Measurements from ENCODE around the gene TBC1D14. TPM values are rescaled to one million over a fixed set of nuclear protein-coding genes. Genes with fewer than 3 reads are reported as not detected.

Gene TBC1D14
- total and polyA plus RNA-seq, 2 of the 4 experiments (the other 2 are of a cell fraction) = 31.7 to 40.7 TPM

GRCh38 chr4:6940744-6941137 is 31.1 kb downstream of the TBC1D14 start:
- peak overlapping the region; percentile 44; the same call in 1 of the 2 replicates for H3K23ac ChIP-seq (ENCODE audit: low read depth, low read length)
- H4K91ac ChIP-seq (ENCODE audit: insufficient read depth, low read depth, low read length) = peak overlapping the region; percentile 60; the same call in 1 of the 2 replicates
- in situ Hi-C loops (cut with MboI; ENCODE audit: low sequenced_read_pairs) = no loop called here
- 94% methylated on average over 5 of the region's 11 CpGs; no CpG with 5 or more reads in 1 of the 2 experiments for WGBS, 2 experiments (ENCODE audit: extremely low coverage in 2 of 2, insufficient read length in 1 of 2)
- no peaks in the 10 kb centered on the region for H3K9me3 ChIP-seq (ENCODE audit: control insufficient read depth, insufficient read depth, low read length)
- H4K8ac ChIP-seq (ENCODE audit: low read depth in 2 of 2, low read length in 2 of 2) = peak overlapping the region in 1 of 2 experiments; percentile 72; a peak in 2 of 4 replicates
- peak overlapping the region; percentile 47; the same call in 1 of the 2 replicates for H3K27ac ChIP-seq (ENCODE audit: insufficient read depth, low read length)
- H2BK20ac ChIP-seq (ENCODE audit: low read depth, low read length) = peak overlapping the region; percentile 97
- peak overlapping the region; percentile 63 for H3K18ac ChIP-seq (ENCODE audit: low read depth, low read length)
- dilution Hi-C loops (cut with HindIII; ENCODE audit: low sequenced_read_pairs, unreplicated experiment) = no loop called here
- intact Hi-C loops (cut with micrococcal nuclease) = no loop called here
- no peaks in the 10 kb centered on the region for H3K27me3 ChIP-seq (ENCODE audit: control insufficient read depth, insufficient read depth, low read length)
- H3K79me1 ChIP-seq (ENCODE audit: low read depth in 1 of 2, low read length in 2 of 2) = peaks cover 22 to 57% of the 10 kb centered on the region in 2 experiments; a peak in 3 of 4 replicates
- TF ChIP-seq, protein P1, sequence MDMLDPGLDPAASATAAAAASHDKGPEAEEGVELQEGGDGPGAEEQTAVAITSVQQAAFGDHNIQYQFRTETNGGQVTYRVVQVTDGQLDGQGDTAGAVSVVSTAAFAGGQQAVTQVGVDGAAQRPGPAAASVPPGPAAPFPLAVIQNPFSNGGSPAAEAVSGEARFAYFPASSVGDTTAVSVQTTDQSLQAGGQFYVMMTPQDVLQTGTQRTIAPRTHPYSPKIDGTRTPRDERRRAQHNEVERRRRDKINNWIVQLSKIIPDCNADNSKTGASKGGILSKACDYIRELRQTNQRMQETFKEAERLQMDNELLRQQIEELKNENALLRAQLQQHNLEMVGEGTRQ (IDR thresholded peaks at IDR 0.05; ENCODE audit: low read depth, low read length) = no peak
- TF ChIP-seq SMC3 (IDR thresholded peaks at IDR 0.05; ENCODE audit: low read depth, low read length) = no peak
- TF ChIP-seq MAZ (IDR thresholded peaks at IDR 0.05; ENCODE audit: borderline replicate concordance, low read depth, low read length) = no peak
- TF ChIP-seq ELK1 (IDR thresholded peaks at IDR 0.05; ENCODE audit: borderline replicate concordance, low read depth, low read length) = no peak
- TF ChIP-seq CHD1 (IDR thresholded peaks at IDR 0.05; ENCODE audit: low read depth, low read length) = no peak
- no peak for TF ChIP-seq CEBPB (IDR thresholded peaks at IDR 0.05; ENCODE audit: low read depth, low read length)
- no peak for TF ChIP-seq NFE2L2 (IDR thresholded peaks at IDR 0.05; ENCODE audit: low read depth, low read length)
- no peak for TF ChIP-seq POLR2A (IDR thresholded peaks at IDR 0.05; ENCODE audit: low read depth, low read length)
- no peak for TF ChIP-seq FOS (IDR thresholded peaks at IDR 0.05; ENCODE audit: low read depth, low read length)
- no peak for TF ChIP-seq BHLHE40 (IDR thresholded peaks at IDR 0.05; ENCODE audit: low read depth, low read length)
- no peak for TF ChIP-seq RCOR1 (IDR thresholded peaks at IDR 0.05; ENCODE audit: insufficient replicate concordance, low read length)
- TF ChIP-seq RFX5 (IDR thresholded peaks at IDR 0.05; ENCODE audit: low read depth, low read length) = no peak
- TF ChIP-seq MXI1 (IDR thresholded peaks at IDR 0.05; ENCODE audit: borderline replicate concordance, low read depth, low read length) = no peak
- H3K4me1 ChIP-seq (ENCODE audit: control insufficient read depth, insufficient read depth, low read length) = peaks cover 28% of the 10 kb centered on the region
- peaks cover 3% of the 10 kb centered on the region; the same call in 1 of the 2 replicates for H4K20me1 ChIP-seq (ENCODE audit: insufficient read depth, low read length)
- peak overlapping the region; percentile 94; the same call in 1 of the 3 replicates for H2BK15ac ChIP-seq (ENCODE audit: low read depth, low read length)
- no peak overlapping the region for H2BK5ac ChIP-seq (ENCODE audit: low read depth, low read length, poor library complexity, severe bottlenecking)
- ATAC-seq (ENCODE audit: low read depth) = no peak
- H3K36me3 ChIP-seq (ENCODE audit: control insufficient read depth, insufficient read depth, low read length) = no peaks in the 10 kb centered on the region; the same call in 1 of the 2 replicates
- no peak overlapping the region for H2AK9ac ChIP-seq (replicated peaks; ENCODE audit: low read depth, low read length, poor library complexity)
- H4K5ac ChIP-seq (ENCODE audit: low read depth, low read length) = peak overlapping the region; percentile 55
- peak overlapping the region; percentile 94 for H3K4ac ChIP-seq (ENCODE audit: low read depth, low read length)
- no TSS peak for BruUV-seq (replicated peaks)
- peak overlapping the region; percentile 94 for H3K14ac ChIP-seq (replicated peaks; ENCODE audit: low read depth, low read length)
- H3K9me1 ChIP-seq (ENCODE audit: insufficient read depth, low read length) = peaks cover 33% of the 10 kb centered on the region
- H3K9ac ChIP-seq (ENCODE audit: low read depth, low read length) = no peak overlapping the region
- peak overlapping the region; percentile 23 for H2AFZ ChIP-seq (replicated peaks; ENCODE audit: low read length, poor library complexity)
- H2BK120ac ChIP-seq (ENCODE audit: low read depth, low read length) = peak overlapping the region; percentile 91
- no peak overlapping the region for H3K4me2 ChIP-seq (ENCODE audit: low read depth, low read length)
- no peak overlapping the region for H3K4me3 ChIP-seq (ENCODE audit: insufficient read depth, low read depth, low read length)
- H3K56ac ChIP-seq (ENCODE audit: extremely low read depth, insufficient read depth, low read length) = no peak overlapping the region
- no peak for DNase-seq
- H2AK5ac ChIP-seq (ENCODE audit: low read depth, low read length) = peak overlapping the region; percentile 94
- CTCF ChIA-PET = no interaction called here
- POLR2A ChIA-PET (ENCODE audit: unreplicated experiment) = no interaction called here
